OCI-LY7 (cell line): ENCODE data around the gene RSAD2. TPM values are rescaled to one million over a fixed set of nuclear protein-coding genes. Genes with fewer than 3 reads are reported as not detected.
"Not testable (repeated sequence)": the region's sequence is repeated elsewhere in the genome, so short reads cannot be mapped to it uniquely, and the experiment has no call there.

Source experiments
- BruUV-seq: library from RNA; stranded (reverse); fragments of 400-500 nt; replicated peaks from 2 replicates; lab custom pipeline; 2021; lab: Mats Ljungman, UMichigan
- CTCF ChIA-PET: fragments of 300-600 bp; sonication (Branson Sonifier 250); formaldehyde crosslinking; loops from one replicate; lab custom pipeline; 2022; ENCODE audit warnings: antibody characterized with exemption; ENCODE audit not compliant: unreplicated experiment; lab: Charles Lee
- POLR2A ChIA-PET: fragments of 300-600 bp; sonication (Branson Sonifier 250); formaldehyde crosslinking; loops from one replicate; lab custom pipeline; 2022; ENCODE audit warnings: antibody characterized with exemption; lab: Charles Lee
- DNase-seq: peaks from one replicate; pipeline ENCODE4 v3.0.0-alpha.2; 2015; ENCODE audit warnings: low spot score
- H2AFZ ChIP-seq: fragments of 200-600 bp; sonication (generic), shearing (Covaris generic); 2 replicates; pipeline ENCODE4 v1.6.1; 2014; ENCODE audit warnings: mild to moderate bottlenecking, antibody characterized with exemption, low read length, moderate library complexity
- H3K27ac ChIP-seq: fragments of 200-600 bp; sonication (generic); 2 replicates; pipeline ENCODE4 v1.5.1; 2014; ENCODE audit warnings: mixed run types, low read depth, mild to moderate bottlenecking, moderate library complexity, low read length, inconsistent platforms; ENCODE audit not compliant: poor library complexity, severe bottlenecking
- H3K36me3 ChIP-seq: fragments of 200-600 bp; sonication (generic); 2 replicates; pipeline ENCODE4 v1.6.1; 2014; ENCODE audit warnings: mild to moderate bottlenecking, antibody characterized with exemption, low read length, moderate library complexity, mixed read lengths; ENCODE audit not compliant: insufficient read depth
- H3K4me1 ChIP-seq: fragments of 200-600 bp; sonication (generic); 2 replicates; pipeline ENCODE4 v1.5.1; 2014; ENCODE audit warnings: mild to moderate bottlenecking, low read length; ENCODE audit not compliant: insufficient read depth, poor library complexity, severe bottlenecking
- H3K4me2 ChIP-seq: fragments of 200-600 bp; sonication (generic); 2 replicates; pipeline ENCODE4 v1.6.1; 2014; ENCODE audit warnings: mild to moderate bottlenecking, low read length
- H3K4me3 ChIP-seq: fragments of 200-600 bp; sonication (generic); 2 replicates; pipeline ENCODE4 v1.5.1; 2014; ENCODE audit warnings: mild to moderate bottlenecking, low read depth, low read length; ENCODE audit not compliant: poor library complexity, severe bottlenecking
- H3K79me2 ChIP-seq: fragments of 200-600 bp; sonication (generic); 2 replicates; pipeline ENCODE4 v1.6.1; 2016; ENCODE audit warnings: low read depth, mild to moderate bottlenecking, low read length, moderate library complexity, mixed read lengths; ENCODE audit not compliant: insufficient read depth
- H3K9me2 ChIP-seq: fragments of 200-600 bp; sonication (generic); 2 replicates; pipeline ENCODE4 v1.6.1; 2016; ENCODE audit warnings: mild to moderate bottlenecking, low read length, mixed read lengths; ENCODE audit not compliant: insufficient read depth
- H3K9me3 ChIP-seq: fragments of 200-600 bp; sonication (generic); 2 replicates; pipeline ENCODE4 v1.6.1; 2014; ENCODE audit warnings: mild to moderate bottlenecking, mixed run types, low read length, mixed read lengths
- H4K20me1 ChIP-seq: fragments of 200-600 bp; sonication (generic); 2 replicates; pipeline ENCODE4 v1.6.1; 2014; ENCODE audit warnings: mild to moderate bottlenecking, antibody characterized with exemption, low read length, moderate library complexity, mixed read lengths; ENCODE audit not compliant: insufficient read depth
- EZH2phosphoT487 ChIP-seq: fragments of 200-600 bp; sonication (generic); IDR thresholded peaks from 2 replicates; pipeline ENCODE4 v1.6.1; 2018; ENCODE audit warnings: low read depth, borderline replicate concordance, mild to moderate bottlenecking, mixed run types, antibody characterized with exemption, low read length, moderate library complexity, mixed read lengths
- intact Hi-C: fragments of 100-400 bp; cut with micrococcal nuclease; formaldehyde crosslinking; loops from one replicate; pipeline ENCODE4 v1.10.0; 2022; ENCODE audit not compliant: unreplicated experiment
- total RNA-seq, 2 experiments: library from RNA; depleted of rRNA in 1 of 2; stranded (reverse); fragments of >200 nt in 1 of 2; shearing (Covaris generic) in 1 of 2; gene quantifications; 2 replicates each; pipeline ENCODE4 v1.2.3, GENCODE V29; 2014 to 2022
- TF ChIP-seq, protein P1 (sequence below): fragments of 200-600 bp; sonication (generic); conservative IDR thresholded peaks from 2 replicates; pipeline ENCODE4 v1.5.1; 2014; ENCODE audit warnings: mild to moderate bottlenecking, antibody characterized with exemption, low read length, moderate library complexity, mixed read lengths

The RSAD2 gene
- total RNA-seq, 2 experiments from 2014 or later = not detected

DNA sequence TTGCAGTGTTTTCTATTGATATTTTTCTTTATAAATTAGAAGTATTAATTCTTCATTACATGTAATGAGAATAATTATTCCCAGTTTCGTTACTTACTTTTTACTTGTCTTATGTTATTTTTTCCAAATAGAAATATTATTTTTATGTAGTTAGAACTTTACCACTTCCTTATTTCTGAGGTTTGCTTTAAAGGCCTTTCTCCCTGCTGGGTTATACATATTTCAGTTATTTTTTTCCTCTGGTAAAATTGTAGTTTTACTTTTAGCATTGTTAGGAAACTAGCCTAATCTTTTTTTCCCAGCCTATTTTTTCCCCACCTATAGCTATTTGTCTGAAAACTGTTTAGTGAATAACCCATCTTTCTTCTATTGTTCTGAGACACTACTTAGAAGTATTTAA is 56.8 kb downstream of the RSAD2 start:
- intact Hi-C loops = no loop called here
- POLR2A ChIA-PET = interaction anchor here (0.6 to 1.0 kb wide), 2 partner anchors 13 to 762 kb away, joined by 3 read pairs; no protein-coding TSS in a partner anchor

DNA sequence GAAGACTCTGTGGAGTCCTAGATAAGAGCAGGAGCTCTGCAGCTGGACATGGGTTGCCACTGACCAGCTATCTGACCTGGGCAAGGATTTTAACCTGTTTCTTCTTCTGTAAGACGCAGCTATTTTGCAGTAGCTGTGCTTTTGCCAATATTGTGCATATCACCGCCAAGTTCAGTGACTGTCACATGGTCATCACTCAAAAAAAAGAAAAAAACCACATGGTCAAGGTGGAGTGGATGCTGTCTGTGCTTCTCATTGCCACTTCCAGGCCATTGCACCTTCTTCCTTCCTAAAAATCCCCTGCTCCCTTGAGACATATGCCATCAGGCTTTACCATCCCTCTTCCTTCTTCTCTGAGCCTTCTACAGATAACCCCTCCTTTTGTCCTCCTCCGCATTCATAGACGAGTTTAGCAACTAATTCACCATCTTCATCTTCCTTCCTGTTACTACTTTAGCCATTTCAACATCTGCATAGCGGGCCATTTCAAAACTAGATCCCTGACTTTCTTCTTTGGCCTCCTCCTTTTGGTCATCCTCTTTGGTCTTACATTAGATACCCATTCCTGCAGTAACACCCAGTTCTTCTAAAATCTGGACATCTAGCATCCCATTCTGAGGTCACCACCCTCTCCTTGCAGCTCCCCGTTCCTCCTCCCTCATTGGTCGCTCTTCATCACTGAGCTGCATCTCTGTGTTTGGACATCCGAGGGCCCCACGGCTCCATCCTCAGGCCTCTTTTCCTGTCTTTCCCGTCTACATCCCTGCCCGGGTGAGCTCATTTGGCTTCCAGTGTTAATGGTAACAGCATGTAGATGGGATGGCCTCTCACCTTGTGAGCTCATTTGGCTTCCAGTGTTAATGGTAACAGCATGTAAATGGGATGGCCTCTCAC is 57.4 kb downstream of the RSAD2 start:
- POLR2A ChIA-PET = interaction anchor here (1.0 kb wide), 1 partner anchor 12 kb away, joined by 3 read pairs; no protein-coding TSS in a partner anchor
- TF ChIP-seq EZH2phosphoT487 = no peak
- TF ChIP-seq, protein P1, sequence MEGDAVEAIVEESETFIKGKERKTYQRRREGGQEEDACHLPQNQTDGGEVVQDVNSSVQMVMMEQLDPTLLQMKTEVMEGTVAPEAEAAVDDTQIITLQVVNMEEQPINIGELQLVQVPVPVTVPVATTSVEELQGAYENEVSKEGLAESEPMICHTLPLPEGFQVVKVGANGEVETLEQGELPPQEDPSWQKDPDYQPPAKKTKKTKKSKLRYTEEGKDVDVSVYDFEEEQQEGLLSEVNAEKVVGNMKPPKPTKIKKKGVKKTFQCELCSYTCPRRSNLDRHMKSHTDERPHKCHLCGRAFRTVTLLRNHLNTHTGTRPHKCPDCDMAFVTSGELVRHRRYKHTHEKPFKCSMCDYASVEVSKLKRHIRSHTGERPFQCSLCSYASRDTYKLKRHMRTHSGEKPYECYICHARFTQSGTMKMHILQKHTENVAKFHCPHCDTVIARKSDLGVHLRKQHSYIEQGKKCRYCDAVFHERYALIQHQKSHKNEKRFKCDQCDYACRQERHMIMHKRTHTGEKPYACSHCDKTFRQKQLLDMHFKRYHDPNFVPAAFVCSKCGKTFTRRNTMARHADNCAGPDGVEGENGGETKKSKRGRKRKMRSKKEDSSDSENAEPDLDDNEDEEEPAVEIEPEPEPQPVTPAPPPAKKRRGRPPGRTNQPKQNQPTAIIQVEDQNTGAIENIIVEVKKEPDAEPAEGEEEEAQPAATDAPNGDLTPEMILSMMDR = no peak

More for the DNA sequence above, 56.8 kb downstream of the RSAD2 start:
- Histone ChIP-seq H3K27ac (no peak overlapping the region), H3K79me2 (no peaks in the 10 kb centered on the region), H2AFZ (no peak overlapping the region), H3K4me3 (no peak overlapping the region), H3K4me2 (no peak overlapping the region), H4K20me1 (no peaks in the 10 kb centered on the region), H3K4me1 (no peaks in the 10 kb centered on the region), H3K9me2 (no peaks in the 10 kb centered on the region), H3K9me3 (no peaks in the 10 kb centered on the region), H3K36me3 (no peaks in the 10 kb centered on the region)
- no peak for DNase-seq
- TF ChIP-seq EZH2phosphoT487 = no peak
- TF ChIP-seq, protein P1 = no peak
- no TSS peak for BruUV-seq
- CTCF ChIA-PET = no interaction called here

DNA sequence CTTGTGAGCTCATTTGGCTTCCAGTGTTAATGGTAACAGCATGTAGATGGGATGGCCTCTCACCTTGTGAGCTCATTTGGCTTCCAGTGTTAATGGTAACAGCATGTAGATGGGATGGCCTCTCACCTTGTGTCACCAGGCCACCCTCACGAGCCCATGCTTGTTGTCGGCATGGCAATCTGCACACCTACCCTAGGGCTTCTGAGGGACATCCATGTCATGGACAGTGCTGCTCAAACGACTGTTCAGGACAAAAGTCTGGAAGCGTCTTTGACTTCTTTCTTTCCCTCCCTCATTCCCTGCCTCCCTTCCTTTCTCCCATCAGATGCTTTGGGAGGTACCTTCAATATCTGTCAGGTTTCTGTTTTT is 58.1 kb downstream of the RSAD2 start:
- H3K9me3 ChIP-seq, POLR2A ChIA-PET, H4K20me1 ChIP-seq, DNase-seq, intact Hi-C loops, H3K4me2 ChIP-seq, CTCF ChIA-PET, H3K36me3 ChIP-seq, H3K27ac ChIP-seq, BruUV-seq, H3K4me1 ChIP-seq, H3K9me2 ChIP-seq, H3K79me2 ChIP-seq, H2AFZ ChIP-seq, H3K4me3 ChIP-seq: not testable (repeated sequence)

More for the DNA sequence above, 57.4 kb downstream of the RSAD2 start:
- H3K36me3 ChIP-seq = no peaks in the 10 kb centered on the region
- H3K79me2 ChIP-seq = no peaks in the 10 kb centered on the region
- no peaks in the 10 kb centered on the region for H3K9me3 ChIP-seq
- H3K4me3 ChIP-seq = no peak overlapping the region
- CTCF ChIA-PET = no interaction called here
- no peaks in the 10 kb centered on the region for H4K20me1 ChIP-seq
- H2AFZ ChIP-seq = no peak overlapping the region
- H3K27ac ChIP-seq = no peak overlapping the region
- intact Hi-C loops = no loop called here
- no peaks in the 10 kb centered on the region for H3K4me1 ChIP-seq
- no peaks in the 10 kb centered on the region for H3K9me2 ChIP-seq
- H3K4me2 ChIP-seq = no peak overlapping the region
- no peak for DNase-seq
- no TSS peak for BruUV-seq
